ENCODE data around the gene TOR4A.
"Not testable (repeated sequence)": the region's sequence is repeated elsewhere in the genome, so short reads cannot be mapped to it uniquely, and the experiment has no call there.

Gene TOR4A

GRCh38 chr9:137239541-137240200 lies 37.9 kb upstream of the TOR4A start:
- DNase-seq = not testable (repeated sequence)

GRCh38 chr9:137240318-137240840 lies 37.1 kb upstream of the TOR4A start:
- DNase-seq = peak; percentile 57

- DNase-seq = peak; percentile 97
Measured at GRCh38 chr9:137240841-137241489, 36.6 kb upstream of the TOR4A start, which contains the start of gene TUBB4B. TUBB4B (plus strand) TSS chr9:137241287; CDS start chr9:137241361, 74 bp downstream.

- peak; percentile 67 for DNase-seq
Measured at GRCh38 chr9:137241490-137242268, 35.8 kb upstream of the TOR4A start.

GRCh38 chr9:137242269-137243203 lies 35.0 kb upstream of the TOR4A start:
- DNase-seq = no peak

- DNase-seq = not testable (repeated sequence)
Measured at GRCh38 chr9:137243266-137243625, 34.3 kb upstream of the TOR4A start.

GRCh38 chr9:137243626-137244485 lies 33.7 kb upstream of the TOR4A start:
- DNase-seq = no peak

- no peak for DNase-seq
Measured at GRCh38 chr9:137244486-137245449, 32.8 kb upstream of the TOR4A start.

GRCh38 chr9:137245450-137246421 lies 31.8 kb upstream of the TOR4A start:
- DNase-seq = no peak

- DNase-seq = no peak
Measured at GRCh38 chr9:137247135-137247915, 30.2 kb upstream of the TOR4A start.

GRCh38 chr9:137247916-137248175 lies 29.7 kb upstream of the TOR4A start:
- no peak for DNase-seq

GRCh38 chr9:137250329-137251193 lies 27.0 kb upstream of the TOR4A start:
- DNase-seq = no peak

- DNase-seq = no peak
Measured at GRCh38 chr9:137251194-137251461, 26.4 kb upstream of the TOR4A start, which contains the start of gene STPG3. STPG3 (plus strand) TSS chr9:137251286; CDS start chr9:137251287, 1 bp downstream.

- no peak for DNase-seq
Measured at GRCh38 chr9:137251490-137252268, 25.8 kb upstream of the TOR4A start.

- DNase-seq = no peak
Measured at GRCh38 chr9:137252555-137253506, 24.7 kb upstream of the TOR4A start.
